GM19372 (cell line): Measurements from ENCODE around the gene PKHD1.

Source experiments
- ATAC-seq: cut with Tn5 transposase; IDR thresholded peaks from one replicate; pipeline ENCODE4 v1.9.1; 2021; ENCODE audit warnings: mild to moderate bottlenecking, low read depth, moderate library complexity; ENCODE audit not compliant: unreplicated experiment

PKHD1 gene

GRCh38 chr6:51737580-51738360, 349.6 kb downstream of the PKHD1 start:
- ATAC-seq, result no peak

DNA sequence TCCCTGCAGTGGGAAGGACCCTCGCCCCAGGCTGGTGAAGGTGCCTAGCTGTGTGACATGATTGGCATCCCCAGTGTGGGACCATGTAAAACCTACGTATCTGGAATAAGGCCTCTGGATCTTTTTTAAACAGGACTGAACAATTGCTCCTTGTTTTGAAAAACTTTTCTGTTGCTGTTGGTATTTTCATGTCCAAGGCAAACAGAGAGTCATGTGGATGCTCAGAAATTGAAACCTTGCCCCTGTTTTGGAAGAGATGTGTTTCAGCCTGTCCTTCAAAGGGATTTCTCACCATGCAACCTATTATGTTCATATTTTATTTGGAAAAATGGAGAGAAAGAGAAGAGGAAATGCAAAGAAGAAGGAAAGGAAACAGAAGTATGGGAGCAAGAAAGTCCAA, 362.3 kb downstream of the PKHD1 start:
- no peak for ATAC-seq

DNA sequence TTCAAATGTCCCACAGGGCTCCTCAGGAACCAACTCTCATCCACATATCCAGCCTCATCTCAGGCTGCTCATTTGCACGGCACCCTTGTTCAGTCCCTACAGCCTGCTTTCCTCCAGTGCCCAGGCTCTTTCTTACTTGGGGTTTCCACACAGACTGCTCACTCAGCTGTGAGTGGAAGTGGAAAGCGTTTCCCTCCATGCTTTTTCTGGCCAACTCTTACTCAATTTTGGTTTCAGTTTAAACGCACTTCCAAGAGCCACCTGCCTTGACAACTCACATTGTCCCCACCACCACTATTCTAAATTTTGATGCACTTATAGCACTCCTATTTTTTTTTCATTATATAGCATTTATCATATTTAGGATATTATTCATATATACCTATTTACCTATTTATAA, 367.1 kb downstream of the PKHD1 start:
- ATAC-seq, result no peak

GRCh38 chr6:51719297-51719696, 368.1 kb downstream of the PKHD1 start:
- ATAC-seq, result no peak

DNA sequence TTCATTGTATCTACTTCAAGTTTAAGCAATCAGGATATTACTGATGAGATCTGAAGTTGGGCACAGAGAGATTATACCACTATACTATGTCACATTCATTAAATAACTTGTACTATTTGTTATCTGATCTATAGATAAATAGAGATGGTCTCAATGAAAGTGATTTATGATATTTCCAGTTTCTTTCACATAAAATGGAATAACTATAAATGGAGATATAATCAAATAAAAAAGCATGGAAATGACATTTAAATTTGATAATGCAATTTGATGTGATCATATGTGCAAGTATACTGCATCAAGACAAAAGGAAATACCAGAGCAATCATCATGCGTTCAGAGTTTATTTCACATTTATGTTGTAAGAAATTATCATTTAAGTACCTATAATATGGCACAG, 368.9 kb downstream of the PKHD1 start:
- ATAC-seq, result no peak

DNA sequence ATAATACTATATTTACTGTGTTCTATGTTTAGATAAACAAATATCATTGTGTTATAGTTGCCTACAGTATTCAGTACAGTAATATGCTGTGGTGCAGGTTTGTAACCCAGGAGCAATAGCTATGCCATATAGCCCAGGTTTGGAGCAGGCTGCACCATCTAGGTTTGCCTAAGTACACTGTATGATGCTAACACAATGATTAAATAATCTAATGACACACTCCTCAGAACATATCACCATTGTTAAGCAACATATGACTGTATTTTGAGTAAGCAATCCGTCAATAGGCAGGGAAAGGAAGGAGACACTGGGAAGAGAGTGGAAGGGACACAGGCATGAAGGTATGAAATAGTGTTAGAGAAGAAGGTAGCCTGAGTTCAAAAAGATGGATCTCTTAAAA, 369.9 kb downstream of the PKHD1 start:
- no peak for ATAC-seq

GRCh38 chr6:51711876-51712275, 375.5 kb downstream of the PKHD1 start:
- ATAC-seq, result no peak

GRCh38 chr6:51706086-51706485, 381.3 kb downstream of the PKHD1 start:
- no peak for ATAC-seq

DNA sequence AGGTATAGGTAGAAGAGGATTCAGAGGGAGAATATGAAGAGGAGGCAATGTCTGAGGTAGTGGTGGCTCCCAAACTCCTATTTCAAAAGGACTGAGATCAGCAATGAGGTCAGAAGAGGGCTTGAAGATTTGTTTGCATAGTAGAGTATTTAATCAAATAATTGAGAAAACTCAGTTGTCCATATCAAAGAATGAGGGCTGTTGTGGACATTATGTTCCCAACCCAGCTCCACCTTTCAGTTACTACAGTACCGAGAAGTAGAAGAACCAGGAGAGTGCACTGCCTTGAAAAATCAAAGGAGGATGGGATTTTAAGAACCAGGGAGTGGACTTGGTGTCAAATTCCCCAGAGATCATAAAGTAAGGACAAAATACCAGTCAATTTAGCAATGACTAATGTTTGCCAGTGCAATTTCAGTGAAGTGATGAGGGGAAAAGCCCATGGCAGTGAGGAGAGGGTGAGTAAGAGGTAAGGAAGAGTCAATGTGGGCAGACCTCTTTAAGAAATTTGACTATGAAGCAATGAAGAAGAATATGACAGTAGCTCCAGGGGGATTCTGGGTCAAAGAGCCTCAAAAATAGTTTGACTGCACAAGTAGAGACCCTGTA, 382.4 kb downstream of the PKHD1 start:
- no peak for ATAC-seq

DNA sequence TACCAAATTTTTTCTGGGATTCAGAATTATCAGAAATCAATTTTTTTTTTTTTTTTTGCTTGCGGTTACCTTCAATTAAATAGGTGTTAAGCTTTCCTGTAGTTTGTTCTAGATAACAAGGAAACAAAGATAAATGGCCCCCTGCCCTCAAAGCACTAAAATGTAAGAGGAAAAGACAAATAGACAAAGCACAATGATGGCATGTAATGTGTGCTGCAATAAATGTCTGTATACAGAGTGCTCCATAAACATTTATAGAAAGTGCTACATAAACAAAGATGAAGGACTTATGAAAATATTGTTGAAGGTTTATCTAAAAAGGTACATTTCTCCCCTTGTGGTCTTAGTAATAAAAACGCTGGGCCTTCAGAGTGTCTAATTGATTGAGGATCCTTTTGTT, 384.6 kb downstream of the PKHD1 start:
- no peak for ATAC-seq

DNA sequence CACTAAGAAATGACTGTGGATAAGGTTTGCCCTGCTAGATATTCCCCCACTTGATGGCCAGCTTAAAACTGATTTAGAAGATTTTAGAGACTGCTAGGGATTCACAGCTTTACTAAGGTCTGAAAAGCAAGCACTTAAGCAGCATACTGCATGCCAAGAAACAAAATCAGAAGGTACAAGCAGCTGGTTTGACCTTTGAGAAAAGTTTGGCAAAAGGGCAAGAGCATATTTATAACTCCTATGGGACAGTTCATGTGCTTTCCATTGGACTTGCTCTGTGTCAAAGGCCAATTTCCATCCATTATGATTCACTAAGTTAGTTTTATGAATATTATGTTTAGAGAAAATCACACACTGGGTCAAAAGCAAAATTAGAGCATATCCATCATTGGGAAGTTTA, 402.8 kb downstream of the PKHD1 start:
- no peak for ATAC-seq

DNA sequence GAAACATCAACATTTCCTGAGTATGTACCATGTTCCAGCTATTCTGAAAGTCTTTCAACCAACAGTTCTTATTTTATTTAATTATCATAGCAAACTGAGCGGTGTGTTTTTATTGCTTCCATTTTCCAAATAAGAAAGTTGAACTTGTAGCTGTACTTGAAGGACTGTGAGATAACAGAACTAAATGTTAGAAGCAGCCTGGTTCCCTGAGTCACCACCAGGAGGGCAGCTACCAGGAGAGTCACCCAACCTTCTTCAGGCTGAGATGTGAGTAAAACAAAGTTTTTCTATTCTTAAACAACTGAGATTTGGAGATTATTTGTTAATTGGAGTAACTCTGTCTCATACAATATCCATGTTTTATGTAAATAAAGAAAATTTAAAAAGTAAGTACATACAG, 403.4 kb downstream of the PKHD1 start:
- no peak for ATAC-seq

- ATAC-seq, result peak; percentile 52
Measured at GRCh38 chr6:51678905-51679620, 408.4 kb downstream of the PKHD1 start.

- no peak for ATAC-seq
Measured at GRCh38 chr6:51678274-51678673, 409.1 kb downstream of the PKHD1 start.

DNA sequence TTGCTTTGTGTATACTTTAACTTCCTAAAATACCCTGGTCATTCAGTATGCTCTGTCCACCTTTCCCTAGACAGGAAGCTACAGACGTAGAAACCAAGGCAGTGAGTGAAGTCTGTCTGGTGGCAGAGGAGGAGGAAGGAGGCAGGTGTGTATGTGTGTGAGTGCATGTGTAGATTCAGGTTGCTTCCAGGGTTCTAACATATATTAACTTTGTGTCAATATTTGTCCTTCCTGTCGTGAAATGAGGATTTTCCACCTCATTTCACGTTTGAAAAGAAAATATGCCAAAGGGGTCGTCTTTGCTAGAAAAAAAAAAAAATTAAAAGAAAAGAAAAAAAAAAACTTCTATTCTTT, 411.5 kb downstream of the PKHD1 start:
- no peak for ATAC-seq

GRCh38 chr6:51675020-51675921, 412.1 kb downstream of the PKHD1 start:
- no peak for ATAC-seq

DNA sequence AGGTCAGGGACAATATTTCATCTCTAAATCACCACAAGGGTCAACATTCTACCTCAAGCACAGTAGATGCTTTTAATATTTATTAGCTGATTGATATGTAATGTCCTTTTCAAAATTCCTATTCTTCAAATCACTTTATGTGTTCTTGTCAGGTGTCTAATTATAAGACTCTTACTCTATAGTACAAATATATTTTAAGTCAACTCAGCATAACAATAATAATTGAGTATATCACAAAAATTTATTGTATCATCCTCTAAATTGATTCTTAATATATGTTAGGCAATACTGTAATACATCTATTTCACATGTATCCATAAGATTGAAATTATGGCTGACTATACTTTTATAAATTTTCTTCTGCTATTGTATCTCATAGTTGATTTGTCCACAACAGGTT, 423.9 kb downstream of the PKHD1 start:
- no peak for ATAC-seq

- ATAC-seq, result no peak
Measured at GRCh38 chr6:51660767-51661166, 426.6 kb downstream of the PKHD1 start.

GRCh38 chr6:51657491-51657890, 429.9 kb downstream of the PKHD1 start:
- no peak for ATAC-seq

DNA sequence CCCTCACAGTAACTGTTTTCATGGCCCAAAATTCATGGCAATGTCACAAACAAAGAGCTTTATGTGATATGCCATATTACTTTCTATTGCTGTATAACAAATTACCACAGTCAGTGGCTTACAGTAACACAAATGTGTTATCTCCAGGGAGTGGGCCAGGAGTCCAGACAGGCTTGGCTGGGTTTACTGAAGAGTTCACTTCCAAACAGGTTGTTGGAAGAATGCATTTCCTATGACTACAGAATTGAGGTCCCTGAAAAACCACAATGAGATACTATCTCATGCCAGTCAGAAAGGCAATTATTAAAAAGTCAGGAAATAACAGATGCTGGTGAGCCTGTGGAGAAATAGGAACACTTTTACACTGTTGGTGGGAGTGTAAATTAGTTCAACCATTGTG, 431.9 kb downstream of the PKHD1 start:
- no peak for ATAC-seq

- no peak for ATAC-seq
Measured at GRCh38 chr6:51654647-51655046, 432.8 kb downstream of the PKHD1 start.
